PC-9 (cell line): ENCODE results near the gene TAGLN2.

Experiments
- CTCF ChIP-seq: fragments of 200-600 bp; sonication (generic); conservative IDR thresholded peaks from 2 replicates; pipeline ENCODE4 v1.6.1; 2017; ENCODE audit warnings: mixed run types, antibody characterized with exemption, mild to moderate bottlenecking, moderate library complexity
- EZH2 ChIP-seq: fragments of 200-600 bp; sonication (generic); IDR thresholded peaks from 2 replicates; pipeline ENCODE4 v1.8.0; 2017; ENCODE audit warnings: antibody characterized with exemption, low read depth

GRCh38 chr1:159945483-159946241 is 20.4 kb upstream of the TAGLN2 start, which contains the start of gene IGSF9:
- TF ChIP-seq CTCF = peak; percentile 61
- no peak for TF ChIP-seq EZH2
